Measurements from ENCODE around the gene PAGR1. TPM values are rescaled to one million over a fixed set of nuclear protein-coding genes. Genes with fewer than 3 reads are reported as not detected.
A peak's percentile ranks its signal among the peaks of the same experiment; 100 is the strongest.

The PAGR1 gene
- polyA plus RNA-seq, 1 donor from 2014 or later, result 86.8 TPM

DNA sequence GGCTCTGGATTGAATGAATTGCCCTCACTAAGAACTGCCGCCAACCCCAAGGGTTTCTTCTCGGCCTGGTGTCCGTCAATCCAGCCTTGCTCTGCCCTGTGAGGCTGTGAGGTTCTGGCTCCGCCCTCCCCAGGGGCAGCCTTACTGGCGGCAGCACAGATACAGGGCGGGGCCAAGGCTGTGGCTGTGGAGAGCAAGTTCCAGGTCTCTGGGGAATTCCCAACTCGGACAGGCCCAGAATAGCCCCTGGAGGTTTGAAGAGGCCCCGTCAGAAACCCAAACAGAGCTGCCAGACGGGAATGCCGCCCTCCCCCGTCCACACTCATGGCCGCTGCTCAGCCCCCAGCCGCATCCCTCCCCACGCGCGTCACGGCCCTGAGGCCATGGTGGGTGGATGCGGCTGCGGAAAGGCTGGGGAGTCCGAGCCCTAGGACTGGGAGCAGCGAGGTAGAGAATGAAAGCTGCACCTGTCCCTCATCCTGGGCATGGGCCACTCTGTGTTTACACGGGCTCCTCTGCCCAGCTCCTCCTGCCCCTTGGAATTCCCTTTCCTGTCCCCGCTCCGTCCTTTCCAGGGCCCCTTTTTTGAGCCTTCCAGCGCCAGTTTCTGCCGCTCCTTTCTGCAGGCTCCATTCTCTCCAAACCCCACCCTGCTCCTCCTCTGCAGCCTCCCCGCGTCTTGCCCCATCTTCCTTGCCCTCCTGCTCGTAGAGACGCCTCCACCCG is 4.6 kb upstream of the PAGR1 start:
- TF ChIP-seq EZH2 (IDR thresholded peaks at IDR 0.05; ENCODE audit: borderline replicate concordance, insufficient read depth, low read length, poor library complexity, severe bottlenecking), result no peak
- TF ChIP-seq POLR2AphosphoS5 (IDR thresholded peaks at IDR 0.05), result peak; percentile 50
- peak; percentile 18 for TF ChIP-seq EP300 (conservative IDR thresholded peaks at IDR 0.05; ENCODE audit: poor library complexity, severe bottlenecking)
- TF ChIP-seq, protein P1, sequence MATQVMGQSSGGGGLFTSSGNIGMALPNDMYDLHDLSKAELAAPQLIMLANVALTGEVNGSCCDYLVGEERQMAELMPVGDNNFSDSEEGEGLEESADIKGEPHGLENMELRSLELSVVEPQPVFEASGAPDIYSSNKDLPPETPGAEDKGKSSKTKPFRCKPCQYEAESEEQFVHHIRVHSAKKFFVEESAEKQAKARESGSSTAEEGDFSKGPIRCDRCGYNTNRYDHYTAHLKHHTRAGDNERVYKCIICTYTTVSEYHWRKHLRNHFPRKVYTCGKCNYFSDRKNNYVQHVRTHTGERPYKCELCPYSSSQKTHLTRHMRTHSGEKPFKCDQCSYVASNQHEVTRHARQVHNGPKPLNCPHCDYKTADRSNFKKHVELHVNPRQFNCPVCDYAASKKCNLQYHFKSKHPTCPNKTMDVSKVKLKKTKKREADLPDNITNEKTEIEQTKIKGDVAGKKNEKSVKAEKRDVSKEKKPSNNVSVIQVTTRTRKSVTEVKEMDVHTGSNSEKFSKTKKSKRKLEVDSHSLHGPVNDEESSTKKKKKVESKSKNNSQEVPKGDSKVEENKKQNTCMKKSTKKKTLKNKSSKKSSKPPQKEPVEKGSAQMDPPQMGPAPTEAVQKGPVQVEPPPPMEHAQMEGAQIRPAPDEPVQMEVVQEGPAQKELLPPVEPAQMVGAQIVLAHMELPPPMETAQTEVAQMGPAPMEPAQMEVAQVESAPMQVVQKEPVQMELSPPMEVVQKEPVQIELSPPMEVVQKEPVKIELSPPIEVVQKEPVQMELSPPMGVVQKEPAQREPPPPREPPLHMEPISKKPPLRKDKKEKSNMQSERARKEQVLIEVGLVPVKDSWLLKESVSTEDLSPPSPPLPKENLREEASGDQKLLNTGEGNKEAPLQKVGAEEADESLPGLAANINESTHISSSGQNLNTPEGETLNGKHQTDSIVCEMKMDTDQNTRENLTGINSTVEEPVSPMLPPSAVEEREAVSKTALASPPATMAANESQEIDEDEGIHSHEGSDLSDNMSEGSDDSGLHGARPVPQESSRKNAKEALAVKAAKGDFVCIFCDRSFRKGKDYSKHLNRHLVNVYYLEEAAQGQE (IDR thresholded peaks at IDR 0.05; ENCODE audit: borderline replicate concordance), result peak; percentile 28
- peak; percentile 24 for TF ChIP-seq MXI1 (conservative IDR thresholded peaks at IDR 0.05; ENCODE audit: poor library complexity, severe bottlenecking)
- TF ChIP-seq RAD21 (conservative IDR thresholded peaks at IDR 0.05), result no peak
- TF ChIP-seq, protein P2, sequence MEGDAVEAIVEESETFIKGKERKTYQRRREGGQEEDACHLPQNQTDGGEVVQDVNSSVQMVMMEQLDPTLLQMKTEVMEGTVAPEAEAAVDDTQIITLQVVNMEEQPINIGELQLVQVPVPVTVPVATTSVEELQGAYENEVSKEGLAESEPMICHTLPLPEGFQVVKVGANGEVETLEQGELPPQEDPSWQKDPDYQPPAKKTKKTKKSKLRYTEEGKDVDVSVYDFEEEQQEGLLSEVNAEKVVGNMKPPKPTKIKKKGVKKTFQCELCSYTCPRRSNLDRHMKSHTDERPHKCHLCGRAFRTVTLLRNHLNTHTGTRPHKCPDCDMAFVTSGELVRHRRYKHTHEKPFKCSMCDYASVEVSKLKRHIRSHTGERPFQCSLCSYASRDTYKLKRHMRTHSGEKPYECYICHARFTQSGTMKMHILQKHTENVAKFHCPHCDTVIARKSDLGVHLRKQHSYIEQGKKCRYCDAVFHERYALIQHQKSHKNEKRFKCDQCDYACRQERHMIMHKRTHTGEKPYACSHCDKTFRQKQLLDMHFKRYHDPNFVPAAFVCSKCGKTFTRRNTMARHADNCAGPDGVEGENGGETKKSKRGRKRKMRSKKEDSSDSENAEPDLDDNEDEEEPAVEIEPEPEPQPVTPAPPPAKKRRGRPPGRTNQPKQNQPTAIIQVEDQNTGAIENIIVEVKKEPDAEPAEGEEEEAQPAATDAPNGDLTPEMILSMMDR (IDR thresholded peaks at IDR 0.05; ENCODE audit: poor library complexity, severe bottlenecking), result no peak
- peak; percentile 7 for TF ChIP-seq SMC3 (conservative IDR thresholded peaks at IDR 0.05; ENCODE audit: poor library complexity)
- TF ChIP-seq TAF1 (IDR thresholded peaks at IDR 0.05; ENCODE audit: low read depth), result no peak
- no peaks in the 10 kb centered on the region for H3K9me3 ChIP-seq (ENCODE audit: low read length)
- H3K4me3 ChIP-seq (ENCODE audit: low read length), result peak overlapping the region; percentile 100
- H3K9me2 ChIP-seq (ENCODE audit: insufficient read depth, low read length), result no peaks in the 10 kb centered on the region
- no peaks in the 10 kb centered on the region for H3K36me3 ChIP-seq (ENCODE audit: insufficient read depth, low read length)
- no peaks in the 10 kb centered on the region for H3F3A ChIP-seq (ENCODE audit: insufficient read depth, low read length, poor library complexity, severe bottlenecking)
- peak overlapping the region; percentile 99 for H3K9ac ChIP-seq (ENCODE audit: low read length)
- H3K27ac ChIP-seq (ENCODE audit: low read length), result peak overlapping the region; percentile 98
- H2AFZ ChIP-seq (ENCODE audit: low read depth, low read length), result peak overlapping the region; percentile 14
- H4K20me1 ChIP-seq (ENCODE audit: insufficient read depth), result peaks cover 3% of the 10 kb centered on the region
- no peaks in the 10 kb centered on the region for H3K27me3 ChIP-seq (ENCODE audit: insufficient read depth, low read depth, low read length)
- H3K79me2 ChIP-seq (replicated peaks; ENCODE audit: insufficient read depth, low read length), result peaks cover 54% of the 10 kb centered on the region
- H3K4me2 ChIP-seq (ENCODE audit: low read length), result peak overlapping the region; percentile 87

DNA sequence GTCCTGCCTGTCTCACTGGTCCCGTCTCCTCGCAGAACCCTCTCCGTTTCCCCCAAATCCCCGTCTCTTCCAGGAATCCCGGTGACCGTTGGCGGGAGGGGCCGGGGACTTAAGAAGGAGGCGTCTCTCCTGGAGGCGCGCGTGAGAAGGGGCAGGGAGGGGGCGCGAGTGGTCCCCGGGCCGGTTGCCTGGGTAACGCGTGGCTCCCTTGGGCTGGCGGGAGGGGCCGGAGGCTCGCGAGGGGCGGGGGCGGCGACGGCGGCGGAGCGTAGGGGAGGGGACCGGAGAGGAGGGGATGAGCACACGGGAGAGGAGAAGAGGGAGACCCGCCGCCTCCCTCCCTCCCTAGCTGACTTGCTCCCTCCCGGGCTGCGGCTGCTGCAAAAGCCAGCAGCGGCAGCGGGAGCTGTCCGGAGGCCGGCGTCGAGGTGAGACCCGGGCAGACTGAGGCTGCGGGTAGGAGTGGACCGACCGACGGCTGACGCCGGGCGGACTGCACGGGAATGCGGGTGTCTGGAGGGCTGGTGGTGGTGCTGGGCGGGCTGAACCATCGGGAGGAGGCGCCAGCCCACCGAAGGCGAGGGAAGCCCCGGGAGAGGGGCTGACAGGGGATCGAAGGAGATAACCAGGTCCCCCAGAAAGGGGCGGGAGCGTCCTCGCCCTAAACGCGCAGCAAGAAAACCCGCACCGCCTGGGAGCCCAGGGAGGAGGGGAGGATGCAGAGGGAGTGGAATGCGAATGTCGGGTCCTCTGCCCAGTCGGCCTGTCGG is 3.9 kb upstream of the PAGR1 start, which contains the start of gene PRRT2:
Gene PRRT2 (plus strand): TSS at position 298 of the 770 bp plus-strand sequence. CDS start 862 bp downstream, outside the sequence.
- H3K27ac ChIP-seq (ENCODE audit: low read length), result peak within 1 kb of the TSS; percentile 98
- H3K36me3 ChIP-seq (ENCODE audit: insufficient read depth, low read length), result no peaks in the 10 kb centered on the region
- peaks cover 3% of the 10 kb centered on the region for H4K20me1 ChIP-seq (ENCODE audit: insufficient read depth)
- H3K4me2 ChIP-seq (ENCODE audit: low read length), result peak within 1 kb of the TSS; percentile 96
- no peaks in the 10 kb centered on the region for H3F3A ChIP-seq (ENCODE audit: insufficient read depth, low read length, poor library complexity, severe bottlenecking)
- no peaks in the 10 kb centered on the region for H3K9me2 ChIP-seq (ENCODE audit: insufficient read depth, low read length)
- peaks cover 59% of the 10 kb centered on the region for H3K79me2 ChIP-seq (replicated peaks; ENCODE audit: insufficient read depth, low read length)
- H3K4me3 ChIP-seq (ENCODE audit: low read length), result peak within 1 kb of the TSS; percentile 100
- peak within 1 kb of the TSS; percentile 14 for H2AFZ ChIP-seq (ENCODE audit: low read depth, low read length)
- peak within 1 kb of the TSS; percentile 99 for H3K9ac ChIP-seq (ENCODE audit: low read length)
- no peaks in the 10 kb centered on the region for H3K27me3 ChIP-seq (ENCODE audit: insufficient read depth, low read depth, low read length)
- no peaks in the 10 kb centered on the region for H3K9me3 ChIP-seq (ENCODE audit: low read length)
- peak; percentile 54 for TF ChIP-seq MXI1 (conservative IDR thresholded peaks at IDR 0.05; ENCODE audit: poor library complexity, severe bottlenecking)
- peak; percentile 47 for TF ChIP-seq POLR2AphosphoS5 (IDR thresholded peaks at IDR 0.05)
- peak; percentile 32 for TF ChIP-seq SMC3 (conservative IDR thresholded peaks at IDR 0.05; ENCODE audit: poor library complexity)
- TF ChIP-seq RAD21 (conservative IDR thresholded peaks at IDR 0.05), result peak; percentile 17
- peak; percentile 25 for TF ChIP-seq EP300 (conservative IDR thresholded peaks at IDR 0.05; ENCODE audit: poor library complexity, severe bottlenecking)
- TF ChIP-seq TAF1 (IDR thresholded peaks at IDR 0.05; ENCODE audit: low read depth), result peak; percentile 49
- TF ChIP-seq, protein P2 (IDR thresholded peaks at IDR 0.05; ENCODE audit: poor library complexity, severe bottlenecking), result no peak
- TF ChIP-seq EZH2 (IDR thresholded peaks at IDR 0.05; ENCODE audit: borderline replicate concordance, insufficient read depth, low read length, poor library complexity, severe bottlenecking), result no peak
- TF ChIP-seq, protein P1 (IDR thresholded peaks at IDR 0.05; ENCODE audit: borderline replicate concordance), result peak; percentile 17
